ENCODE measurements around the gene JMJD1C. TPM values are rescaled to one million over a fixed set of nuclear protein-coding genes. Genes with fewer than 3 reads are reported as not detected.
A peak's percentile ranks its signal among the peaks of the same experiment; 100 is the strongest.
"Not testable (repeated sequence)": the region's sequence is repeated elsewhere in the genome, so short reads cannot be mapped to it uniquely, and the experiment has no call there.

Gene JMJD1C
- total RNA-seq, 1 donor from 2014 or later, result 62.6 TPM

DNA sequence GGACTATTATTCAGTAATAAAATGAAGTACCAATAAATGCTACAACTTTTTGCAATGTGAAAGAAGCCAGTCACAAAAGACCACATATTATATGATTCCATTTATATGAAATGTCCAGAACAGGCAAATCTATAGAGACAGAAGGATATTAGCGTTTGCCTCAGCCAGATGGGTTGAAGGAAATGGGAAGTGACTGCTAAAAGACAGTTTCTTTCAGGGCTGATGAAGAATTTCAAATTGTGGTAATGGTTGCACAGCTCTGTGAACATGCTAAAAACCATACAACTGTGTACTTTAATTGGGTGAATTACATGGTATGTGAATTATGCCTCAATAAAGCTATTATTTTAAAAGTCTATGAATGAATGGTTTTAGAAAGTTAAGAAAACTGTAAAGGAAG lies 31.5 kb upstream of the JMJD1C start:
- Mint-ChIP-seq H3K27ac (no peak overlapping the region), H3K27me3 (no peaks in the 10 kb centered on the region), H3K36me3 (peaks cover 16% of the 10 kb centered on the region), H3K4me3 (no peak overlapping the region), H3K4me1 (ENCODE audit: unreplicated experiment) (peaks cover 10% of the 10 kb centered on the region), H3K9me3 (no peaks in the 10 kb centered on the region)
- DNase-seq (ENCODE audit: extremely low spot score, unreplicated experiment), result no peak
- TF ChIP-seq, protein P1, sequence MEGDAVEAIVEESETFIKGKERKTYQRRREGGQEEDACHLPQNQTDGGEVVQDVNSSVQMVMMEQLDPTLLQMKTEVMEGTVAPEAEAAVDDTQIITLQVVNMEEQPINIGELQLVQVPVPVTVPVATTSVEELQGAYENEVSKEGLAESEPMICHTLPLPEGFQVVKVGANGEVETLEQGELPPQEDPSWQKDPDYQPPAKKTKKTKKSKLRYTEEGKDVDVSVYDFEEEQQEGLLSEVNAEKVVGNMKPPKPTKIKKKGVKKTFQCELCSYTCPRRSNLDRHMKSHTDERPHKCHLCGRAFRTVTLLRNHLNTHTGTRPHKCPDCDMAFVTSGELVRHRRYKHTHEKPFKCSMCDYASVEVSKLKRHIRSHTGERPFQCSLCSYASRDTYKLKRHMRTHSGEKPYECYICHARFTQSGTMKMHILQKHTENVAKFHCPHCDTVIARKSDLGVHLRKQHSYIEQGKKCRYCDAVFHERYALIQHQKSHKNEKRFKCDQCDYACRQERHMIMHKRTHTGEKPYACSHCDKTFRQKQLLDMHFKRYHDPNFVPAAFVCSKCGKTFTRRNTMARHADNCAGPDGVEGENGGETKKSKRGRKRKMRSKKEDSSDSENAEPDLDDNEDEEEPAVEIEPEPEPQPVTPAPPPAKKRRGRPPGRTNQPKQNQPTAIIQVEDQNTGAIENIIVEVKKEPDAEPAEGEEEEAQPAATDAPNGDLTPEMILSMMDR (conservative IDR thresholded peaks at IDR 0.05), result no peak

DNA sequence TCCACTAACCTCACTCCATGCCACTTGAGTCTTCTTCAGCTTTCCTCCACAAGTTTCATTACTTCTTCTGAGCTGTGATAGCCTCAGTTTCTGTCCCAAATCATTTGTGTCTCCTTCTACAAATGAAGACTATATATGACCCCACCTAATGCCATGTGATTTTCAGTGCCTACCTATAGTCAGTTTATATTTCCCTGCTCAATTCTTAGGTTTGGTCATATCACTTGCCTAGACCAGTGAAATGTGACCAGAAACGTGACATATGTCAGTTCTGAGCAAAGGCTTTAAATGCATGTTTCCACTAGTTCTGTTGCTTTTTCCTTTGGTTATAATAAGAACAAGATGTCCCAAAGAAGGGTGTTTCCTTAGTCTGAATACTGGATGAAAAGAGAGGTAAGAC lies 30.8 kb upstream of the JMJD1C start:
- Mint-ChIP-seq H3K9me3 (peaks cover 4% of the 10 kb centered on the region), H3K27me3 (no peaks in the 10 kb centered on the region), H3K4me1 (ENCODE audit: unreplicated experiment) (peaks cover 16% of the 10 kb centered on the region), H3K4me3 (no peak overlapping the region), H3K27ac (no peak overlapping the region), H3K36me3 (peaks cover 20% of the 10 kb centered on the region)
- TF ChIP-seq, protein P1 (conservative IDR thresholded peaks at IDR 0.05), result no peak
- no peak for DNase-seq (ENCODE audit: extremely low spot score, unreplicated experiment)

DNA sequence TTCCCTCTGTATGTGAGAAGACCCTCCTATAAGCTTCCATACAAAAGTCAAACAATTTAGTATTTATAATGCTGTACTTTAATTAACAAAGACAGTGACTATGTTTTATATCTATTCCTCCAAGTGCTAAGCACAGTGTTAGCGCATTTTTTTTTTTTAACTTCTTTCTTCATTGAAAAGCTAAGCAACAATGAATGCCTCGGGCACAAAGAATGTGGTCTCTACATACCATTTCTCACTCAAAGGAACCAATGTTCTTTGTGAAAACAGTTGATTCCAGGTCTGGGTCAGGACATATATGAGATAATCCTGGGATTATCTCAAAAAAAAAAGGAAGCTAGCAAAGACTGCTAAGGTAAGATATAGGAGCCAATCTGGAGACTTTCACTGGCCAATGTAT lies 29.2 kb upstream of the JMJD1C start:
- no peak overlapping the region for H3K27ac Mint-ChIP-seq
- peaks cover 6% of the 10 kb centered on the region for H3K9me3 Mint-ChIP-seq

DNA sequence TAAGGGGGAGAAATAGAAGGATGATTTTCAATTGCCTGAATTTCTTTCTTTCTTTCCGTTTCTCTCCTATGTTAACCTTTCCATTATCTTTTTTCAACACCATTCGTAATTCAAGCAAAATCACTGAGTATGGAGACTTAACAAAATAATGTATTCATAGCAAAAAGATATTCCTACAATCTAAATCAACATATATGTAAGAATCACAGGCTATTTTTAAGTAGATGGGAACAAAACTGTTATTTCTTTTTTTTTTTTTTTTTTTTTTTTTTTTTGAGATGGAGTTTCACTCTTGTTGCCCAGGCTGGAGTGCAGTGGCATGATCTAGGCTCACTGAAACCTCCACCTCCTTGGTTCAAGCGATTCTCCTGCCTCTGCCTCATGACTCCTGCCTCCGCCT lies 27.2 kb upstream of the JMJD1C start:
- peak overlapping the region; percentile 74 for H3K27ac Mint-ChIP-seq
- H3K27me3 Mint-ChIP-seq, result no peaks in the 10 kb centered on the region
- H3K4me1 Mint-ChIP-seq (ENCODE audit: unreplicated experiment), result peaks cover 18% of the 10 kb centered on the region
- TF ChIP-seq, protein P1 (conservative IDR thresholded peaks at IDR 0.05), result no peak
- H3K36me3 Mint-ChIP-seq, result peaks cover 22% of the 10 kb centered on the region
- peak overlapping the region; percentile 51 for H3K4me3 Mint-ChIP-seq
- no peak for DNase-seq (ENCODE audit: extremely low spot score, unreplicated experiment)
- peaks cover 6% of the 10 kb centered on the region for H3K9me3 Mint-ChIP-seq

More for the DNA sequence above, 29.2 kb upstream of the JMJD1C start:
- no peak for DNase-seq (ENCODE audit: extremely low spot score, unreplicated experiment)
- Mint-ChIP-seq H3K36me3 (peaks cover 22% of the 10 kb centered on the region), H3K27me3 (no peaks in the 10 kb centered on the region), H3K4me3 (no peak overlapping the region), H3K4me1 (ENCODE audit: unreplicated experiment) (peaks cover 18% of the 10 kb centered on the region)
- TF ChIP-seq, protein P1 (conservative IDR thresholded peaks at IDR 0.05), result no peak

DNA sequence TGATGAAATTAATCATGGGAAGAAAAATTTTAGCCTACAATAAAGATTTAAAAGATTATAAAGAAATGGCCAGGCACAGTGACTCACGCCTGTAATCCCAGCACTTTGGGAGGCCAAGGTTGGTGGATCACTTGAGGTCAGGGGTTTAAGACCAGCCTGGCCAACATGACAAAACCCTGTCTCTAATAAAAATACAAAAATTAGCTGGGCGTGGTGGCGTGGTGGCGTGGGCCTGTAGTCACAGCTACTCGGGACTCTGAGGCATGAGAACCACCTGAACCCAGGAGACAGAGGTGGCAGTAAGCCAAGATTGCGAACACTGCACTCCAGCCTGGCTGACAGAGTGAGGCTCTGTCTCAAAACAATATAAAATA lies 26.5 kb upstream of the JMJD1C start:
- peaks cover 22% of the 10 kb centered on the region for H3K36me3 Mint-ChIP-seq
- not testable (repeated sequence) for H3K4me3 Mint-ChIP-seq

DNA sequence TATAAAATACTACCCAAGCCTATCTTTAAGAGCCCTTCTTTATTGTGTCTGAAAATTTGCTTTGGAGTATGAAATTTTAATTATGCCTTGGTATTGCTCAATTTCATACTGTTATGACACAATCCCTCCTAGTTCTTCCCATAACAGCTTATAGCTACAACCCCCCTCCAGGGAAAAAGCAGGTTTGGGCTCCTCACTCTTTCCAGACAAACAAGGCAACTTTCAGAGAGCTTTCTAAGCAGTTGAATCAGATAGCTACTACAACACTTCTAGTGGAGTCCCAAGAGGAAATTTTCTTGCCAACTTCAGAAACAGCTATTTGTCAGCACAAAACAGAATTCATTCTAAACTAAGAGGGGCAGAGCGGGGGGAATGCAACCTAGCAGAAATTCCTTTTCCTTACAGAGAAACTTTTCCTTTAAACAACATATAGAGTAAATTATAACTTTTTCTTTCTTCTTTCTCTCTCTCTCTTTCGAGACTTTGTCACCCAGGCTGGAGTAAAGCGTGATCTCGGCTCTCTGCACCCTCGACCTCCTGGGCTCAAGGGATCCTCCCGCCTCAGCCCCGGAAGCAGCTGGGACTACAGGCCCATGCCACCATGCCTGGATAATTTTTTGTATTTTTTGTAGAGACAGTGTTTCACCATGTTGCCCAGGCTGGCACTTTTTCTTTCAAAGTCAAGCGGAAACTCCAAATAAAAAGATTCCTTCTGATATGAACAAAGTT lies 26.0 kb upstream of the JMJD1C start:
- H3K27ac Mint-ChIP-seq, result peak overlapping the region; percentile 65

More for the DNA sequence above, 26.5 kb upstream of the JMJD1C start:
- not testable (repeated sequence) for H3K27me3 Mint-ChIP-seq; DNase-seq (ENCODE audit: extremely low spot score, unreplicated experiment); H3K9me3 Mint-ChIP-seq; H3K27ac Mint-ChIP-seq
- H3K4me1 Mint-ChIP-seq (ENCODE audit: unreplicated experiment), result peaks cover 18% of the 10 kb centered on the region

More for the DNA sequence above, 26.0 kb upstream of the JMJD1C start:
- TF ChIP-seq, protein P1 (conservative IDR thresholded peaks at IDR 0.05), result no peak
- peaks cover 6% of the 10 kb centered on the region for H3K9me3 Mint-ChIP-seq
- no peaks in the 10 kb centered on the region for H3K27me3 Mint-ChIP-seq
- DNase-seq (ENCODE audit: extremely low spot score, unreplicated experiment), result no peak
- peaks cover 15% of the 10 kb centered on the region for H3K4me1 Mint-ChIP-seq (ENCODE audit: unreplicated experiment)
- peaks cover 20% of the 10 kb centered on the region for H3K36me3 Mint-ChIP-seq
- peak overlapping the region; percentile 21 for H3K4me3 Mint-ChIP-seq
